ENCODE measurements around the gene ZNF785.
A peak's percentile ranks its signal among the peaks of the same experiment; 100 is the strongest.
"Not testable (repeated sequence)": the region's sequence is repeated elsewhere in the genome, so short reads cannot be mapped to it uniquely, and the experiment has no call there.

The ZNF785 gene

GRCh38 chr16:30585400-30586191, at the start of gene ZNF785:
TSS of gene ZNF785 (minus strand) at chr16:30585697. CDS start at chr16:30585611, 86 bp downstream.
- peak; percentile 99 for DNase-seq

- no peak for DNase-seq
Measured at GRCh38 chr16:30633526-30633925, 48.0 kb upstream of the ZNF785 start.

GRCh38 chr16:30632454-30632853, 47.0 kb upstream of the ZNF785 start:
- not testable (repeated sequence) for DNase-seq

GRCh38 chr16:30628628-30629540, 43.4 kb upstream of the ZNF785 start:
- DNase-seq, result peak; percentile 64

- no peak for DNase-seq
Measured at GRCh38 chr16:30626236-30626635, 40.7 kb upstream of the ZNF785 start.

GRCh38 chr16:30623536-30624283, 38.2 kb upstream of the ZNF785 start:
- no peak for DNase-seq

DNA sequence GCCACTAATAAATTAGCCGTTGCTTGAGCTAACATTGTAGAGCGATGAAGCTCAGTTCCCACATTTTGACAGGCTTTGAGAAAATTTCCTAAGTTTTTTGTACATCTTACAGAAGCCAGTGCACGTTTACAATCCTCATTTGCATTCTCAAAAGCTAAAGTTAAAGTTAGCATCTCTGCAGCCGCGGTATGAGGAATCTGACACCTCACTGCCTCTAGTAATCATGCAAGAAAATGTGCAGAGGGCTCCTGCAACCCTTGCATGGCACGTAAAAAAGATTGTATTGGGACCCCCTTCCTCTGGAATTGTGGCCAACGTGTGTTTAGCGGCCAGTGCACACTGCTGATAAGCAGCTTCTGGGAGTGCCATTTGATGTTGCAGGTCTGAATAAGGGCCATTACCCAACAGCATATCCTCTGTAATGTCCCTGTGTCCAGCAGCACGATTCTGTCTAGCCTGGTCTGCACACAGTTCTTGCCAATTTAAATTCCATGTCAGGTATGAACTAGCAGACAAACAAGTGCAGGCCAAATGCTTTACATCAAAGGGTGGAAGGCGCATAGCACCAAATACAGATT, 37.0 kb upstream of the ZNF785 start:
- no peak for DNase-seq

- no peak for DNase-seq
Measured at GRCh38 chr16:30621765-30622164, 36.3 kb upstream of the ZNF785 start.

GRCh38 chr16:30620169-30620568, 34.7 kb upstream of the ZNF785 start:
- peak; percentile 56 for DNase-seq

DNA sequence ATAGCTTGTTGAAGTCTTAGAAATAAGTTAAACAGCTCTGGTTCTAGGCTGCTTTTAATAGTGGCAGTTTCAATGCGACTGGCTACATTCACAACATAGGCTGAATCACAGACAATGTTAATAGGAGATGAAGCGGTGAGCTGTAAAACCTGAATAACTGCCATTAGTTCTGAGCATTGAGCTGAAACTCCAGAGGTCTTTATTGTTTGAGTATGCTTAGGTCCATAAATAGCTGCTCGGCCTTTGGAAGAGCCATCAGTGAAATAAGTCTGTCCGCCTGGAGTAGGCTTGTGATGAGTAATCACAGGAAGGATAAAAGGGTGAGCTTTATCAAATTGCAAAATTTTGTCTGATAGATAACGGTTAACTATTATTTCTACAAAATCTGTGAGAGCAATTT, 34.1 kb upstream of the ZNF785 start:
- DNase-seq, result peak; percentile 22

- DNase-seq, result no peak
Measured at GRCh38 chr16:30619202-30619601, 33.7 kb upstream of the ZNF785 start.

DNA sequence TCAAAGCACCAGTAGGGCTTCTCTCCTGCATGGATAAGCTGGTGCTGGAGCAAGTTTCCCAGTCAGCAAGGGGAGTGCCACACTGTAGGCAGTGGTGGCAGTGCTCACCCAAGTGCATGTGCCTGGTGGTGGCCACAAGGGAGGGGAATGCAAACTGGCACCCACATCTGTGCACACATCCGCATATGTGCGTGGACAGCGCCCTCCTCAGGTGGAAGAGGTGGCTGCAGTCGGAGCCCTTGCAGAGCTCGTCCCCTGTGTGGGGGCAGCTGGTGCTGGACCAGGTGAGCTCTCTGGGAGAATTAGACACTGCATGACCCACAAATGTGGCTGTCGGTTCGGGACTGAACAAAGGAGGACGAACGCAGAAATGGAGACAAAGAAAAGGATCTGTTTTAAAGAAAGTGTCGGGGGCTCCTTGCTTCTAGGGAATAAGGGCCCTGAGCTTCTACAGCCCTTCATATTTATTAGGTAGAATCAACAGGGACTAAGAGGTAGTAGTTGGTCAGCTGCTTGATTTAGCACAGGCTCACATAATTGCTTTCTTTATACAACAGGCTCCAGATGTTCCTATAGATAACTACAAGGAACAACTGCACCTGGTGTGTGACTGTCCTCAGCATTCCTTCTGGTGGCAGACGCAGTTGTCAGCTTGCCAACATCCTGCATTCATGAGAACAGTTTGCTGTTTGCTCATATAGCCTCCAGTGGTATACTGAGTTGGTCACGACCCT, 30.0 kb upstream of the ZNF785 start:
- peak; percentile 66 for DNase-seq

DNA sequence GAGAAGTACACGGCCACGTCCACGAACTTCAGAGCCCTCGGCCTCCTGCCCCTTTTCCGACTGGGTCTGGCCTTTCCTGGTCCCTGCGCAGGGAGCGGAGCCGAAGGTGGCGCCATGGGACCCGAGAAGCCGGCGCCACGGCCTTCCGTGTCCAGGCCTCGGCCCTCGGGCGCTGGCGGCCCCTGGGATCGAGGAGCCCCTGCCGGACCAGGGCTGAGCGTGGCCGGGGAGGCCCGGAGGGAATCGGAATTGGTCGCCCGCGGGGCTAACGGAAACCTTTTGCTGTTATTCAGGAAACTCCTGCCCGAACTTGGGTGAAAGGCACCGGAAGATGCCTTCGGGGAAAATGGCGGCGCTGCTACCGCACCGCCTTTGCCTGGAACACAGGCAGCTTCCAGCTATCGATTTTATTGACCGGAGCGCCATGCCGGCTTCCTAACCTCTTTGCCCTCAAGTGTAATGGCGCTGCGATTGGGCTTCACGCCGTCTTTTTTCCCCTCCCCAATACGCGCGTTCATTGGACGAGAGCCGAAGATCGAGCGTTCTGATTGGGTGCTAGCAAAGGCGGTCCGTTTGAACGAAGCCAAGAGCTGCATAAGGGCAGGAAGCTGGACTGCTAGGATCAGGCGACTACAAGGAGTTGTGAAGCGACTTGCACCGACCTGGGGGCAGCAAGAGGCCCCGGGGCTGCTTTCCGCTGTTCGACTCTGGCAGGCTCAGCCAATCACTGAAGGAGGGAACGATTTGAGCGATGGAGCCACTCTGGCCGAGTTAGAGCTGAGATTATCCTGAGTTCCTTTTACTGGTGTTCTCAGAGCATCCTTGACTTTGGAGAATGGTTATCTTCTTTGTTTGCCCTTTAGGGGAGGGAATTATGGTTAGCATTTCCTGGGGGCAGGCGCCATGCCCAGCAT, 24.7 kb upstream of the ZNF785 start, which contains the start of gene ZNF689:
TSS of gene ZNF689 (minus strand) at position 464 of the 914 bp plus-strand sequence. CDS start at position 116, 348 bp downstream.
- peak; percentile 98 for DNase-seq

GRCh38 chr16:30609002-30609925, 23.8 kb upstream of the ZNF785 start:
- peak; percentile 42 for DNase-seq

GRCh38 chr16:30606004-30606403, 20.5 kb upstream of the ZNF785 start:
- no peak for DNase-seq

DNA sequence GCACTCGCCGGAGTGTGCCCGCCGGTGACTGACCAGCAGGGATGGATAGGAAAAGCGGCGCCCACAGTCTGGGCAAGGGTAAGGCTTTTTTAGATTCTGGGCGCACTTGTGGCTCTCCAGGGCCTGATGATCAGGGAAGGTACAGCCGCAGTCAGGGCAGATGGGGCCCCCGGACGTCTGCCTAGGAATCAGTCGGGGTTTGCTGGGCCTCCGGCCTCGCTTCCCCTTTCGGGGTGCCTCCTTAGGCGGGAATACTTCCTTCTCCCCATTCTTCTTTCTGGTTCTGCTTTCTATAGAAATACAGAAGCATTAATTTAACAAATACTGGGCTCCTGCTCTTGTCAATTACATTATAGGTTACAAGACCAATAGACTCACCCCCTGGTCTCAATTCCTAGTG, 19.7 kb upstream of the ZNF785 start:
- no peak for DNase-seq

DNA sequence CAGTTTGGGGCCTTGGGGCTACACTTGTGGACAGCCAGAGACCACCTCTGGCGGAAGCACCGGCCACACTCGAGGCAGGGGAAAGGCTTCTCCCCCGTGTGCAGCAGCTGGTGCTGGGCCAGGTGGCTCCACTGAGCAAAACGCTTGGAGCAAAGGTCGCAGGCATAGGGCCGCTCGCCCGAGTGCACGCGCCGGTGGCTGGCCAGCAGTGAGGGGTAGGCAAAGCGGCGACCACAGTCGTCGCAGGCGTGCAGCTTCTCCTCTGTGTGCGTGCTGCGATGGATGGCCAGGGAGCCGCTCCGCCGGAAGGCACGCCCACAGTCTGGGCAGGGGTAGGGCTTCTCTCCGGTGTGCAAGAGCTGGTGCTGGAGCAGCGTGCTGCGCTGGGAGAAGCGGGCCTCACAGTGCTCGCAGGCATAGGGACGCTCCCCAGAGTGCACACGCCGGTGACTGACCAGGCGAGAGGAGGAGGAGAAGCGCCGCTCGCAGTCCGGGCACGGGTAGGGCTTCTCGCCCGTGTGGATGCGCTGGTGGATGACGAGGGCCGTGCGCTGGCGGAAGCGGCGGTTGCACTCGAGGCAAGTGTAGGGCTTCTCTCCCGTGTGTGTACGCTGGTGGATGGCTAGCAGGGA, 18.9 kb upstream of the ZNF785 start:
- no peak for DNase-seq

DNA sequence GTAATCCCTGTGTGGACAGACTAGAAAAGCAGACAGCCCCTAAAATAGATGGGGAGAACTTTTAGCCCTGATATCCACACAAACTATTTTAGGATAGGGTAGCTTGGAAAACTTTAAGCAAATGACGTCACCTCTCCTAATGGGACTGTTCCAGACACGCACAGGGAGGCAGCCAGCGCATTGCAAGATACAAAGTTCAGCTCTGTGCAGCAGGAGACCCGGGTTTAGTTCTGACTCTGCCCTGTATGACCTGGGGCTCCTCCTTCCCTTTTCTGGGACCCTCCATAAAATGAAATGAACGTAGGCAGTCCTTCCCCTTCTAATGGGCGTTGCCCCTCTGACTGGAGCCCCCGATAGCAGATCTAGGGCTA, 18.4 kb upstream of the ZNF785 start:
- no peak for DNase-seq

DNA sequence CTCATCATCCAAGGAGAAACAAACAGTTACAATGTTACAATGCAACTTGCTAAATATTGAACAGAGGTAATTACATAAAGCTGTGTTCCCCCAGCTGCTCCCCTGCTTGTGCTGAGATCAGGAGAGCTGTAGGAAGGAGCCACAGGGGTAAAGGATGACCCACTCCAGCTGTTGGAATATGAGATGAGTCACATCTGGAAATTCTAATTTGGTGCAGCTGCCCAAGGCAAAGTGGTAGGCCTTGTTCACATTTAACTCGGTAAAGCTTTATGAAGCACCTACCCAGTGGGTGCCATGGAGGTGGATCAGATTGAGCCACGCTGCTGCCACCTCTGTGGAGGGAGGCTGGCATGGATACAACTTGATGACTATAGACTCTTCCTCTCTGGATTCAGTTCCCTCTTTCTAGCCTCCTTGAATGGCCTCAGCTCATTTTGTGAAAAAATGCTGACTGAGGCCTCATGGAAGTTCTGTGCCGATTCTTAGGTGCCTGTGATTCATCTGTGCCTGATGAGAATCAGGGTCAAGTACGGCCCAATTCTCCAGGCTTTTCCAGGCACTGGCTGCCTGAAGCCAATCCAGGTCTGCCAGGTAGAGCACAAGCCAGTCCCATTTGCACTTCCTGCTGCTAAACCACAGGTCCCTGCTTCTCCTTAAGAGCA, 17.2 kb upstream of the ZNF785 start:
- no peak for DNase-seq

All from DMS79 (cell line).